NCI-H146 (cell line): ENCODE results near the gene PRSS57.
"Not testable (repeated sequence)": the region's sequence is repeated elsewhere in the genome, so short reads cannot be mapped to it uniquely, and the experiment has no call there.

Experiments
- DNase-seq: peaks from one replicate; lab custom pipeline; 2025; lab: John Stamatoyannopoulos, UW

The PRSS57 gene

DNA sequence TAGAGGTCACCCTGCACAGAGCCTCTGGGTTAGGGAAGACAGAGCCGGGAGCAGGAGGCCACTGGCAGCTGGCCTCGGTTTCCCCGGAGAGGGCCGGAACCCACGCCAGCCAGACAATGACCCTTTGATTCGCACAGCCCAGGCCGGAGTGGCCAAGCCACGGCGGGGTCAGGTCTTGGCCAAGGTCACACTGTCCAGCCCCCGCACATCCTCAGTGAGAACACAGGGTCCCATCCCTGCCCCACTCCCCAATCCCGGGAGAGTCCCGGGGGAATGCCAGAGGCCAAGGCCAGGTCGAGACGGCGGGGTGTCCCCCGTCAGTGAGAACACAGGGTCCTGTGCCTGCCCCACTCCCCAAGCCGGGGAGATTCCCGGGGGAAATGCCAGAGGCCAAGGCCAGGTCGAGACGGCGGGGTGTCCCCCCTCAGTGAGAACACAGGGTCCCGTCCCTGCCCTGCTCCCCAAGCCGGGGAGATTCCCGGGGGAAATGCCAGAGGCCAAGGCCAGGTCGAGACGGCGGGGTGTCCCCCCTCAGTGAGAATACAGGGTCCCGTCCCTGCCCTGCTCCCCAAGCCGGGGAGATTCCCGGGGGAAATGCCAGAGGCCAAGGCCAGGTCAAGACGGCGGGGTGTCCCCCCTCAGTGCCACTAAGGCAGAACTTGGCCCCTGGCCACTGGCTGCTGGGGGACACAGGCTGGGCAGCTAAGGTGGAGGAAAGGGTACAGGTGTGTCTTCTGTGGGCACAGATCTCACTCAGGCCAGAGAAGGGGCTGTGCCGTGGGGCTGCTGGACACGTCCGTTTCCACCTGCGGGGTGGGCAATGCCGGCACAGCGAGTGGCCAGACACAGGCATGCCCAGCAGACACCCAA is 20.7 kb downstream of the PRSS57 start:
- DNase-seq = no peak

DNA sequence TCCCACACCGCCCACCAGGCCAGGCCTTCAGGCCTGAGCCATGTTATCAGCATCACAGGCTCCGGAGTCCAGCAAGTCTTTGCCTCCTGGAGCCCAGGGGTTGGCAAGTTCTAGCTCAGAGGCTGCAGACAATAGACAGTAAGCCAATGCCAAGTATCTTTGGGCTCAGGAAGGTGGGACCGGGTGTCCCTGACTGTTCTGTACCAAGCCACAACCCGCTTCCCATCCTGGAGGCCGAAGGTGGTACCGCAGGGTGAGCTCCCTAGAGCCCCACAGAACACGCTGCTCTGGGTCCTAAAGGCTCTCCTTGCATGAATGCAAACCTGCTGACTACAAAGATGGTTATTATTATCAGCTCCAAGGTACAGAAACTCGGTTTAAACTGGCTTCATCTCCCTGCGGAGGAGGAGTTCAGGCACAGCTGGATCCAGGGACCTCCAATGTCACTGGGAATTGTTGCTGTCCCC is 24.6 kb downstream of the PRSS57 start:
- DNase-seq = no peak

DNA sequence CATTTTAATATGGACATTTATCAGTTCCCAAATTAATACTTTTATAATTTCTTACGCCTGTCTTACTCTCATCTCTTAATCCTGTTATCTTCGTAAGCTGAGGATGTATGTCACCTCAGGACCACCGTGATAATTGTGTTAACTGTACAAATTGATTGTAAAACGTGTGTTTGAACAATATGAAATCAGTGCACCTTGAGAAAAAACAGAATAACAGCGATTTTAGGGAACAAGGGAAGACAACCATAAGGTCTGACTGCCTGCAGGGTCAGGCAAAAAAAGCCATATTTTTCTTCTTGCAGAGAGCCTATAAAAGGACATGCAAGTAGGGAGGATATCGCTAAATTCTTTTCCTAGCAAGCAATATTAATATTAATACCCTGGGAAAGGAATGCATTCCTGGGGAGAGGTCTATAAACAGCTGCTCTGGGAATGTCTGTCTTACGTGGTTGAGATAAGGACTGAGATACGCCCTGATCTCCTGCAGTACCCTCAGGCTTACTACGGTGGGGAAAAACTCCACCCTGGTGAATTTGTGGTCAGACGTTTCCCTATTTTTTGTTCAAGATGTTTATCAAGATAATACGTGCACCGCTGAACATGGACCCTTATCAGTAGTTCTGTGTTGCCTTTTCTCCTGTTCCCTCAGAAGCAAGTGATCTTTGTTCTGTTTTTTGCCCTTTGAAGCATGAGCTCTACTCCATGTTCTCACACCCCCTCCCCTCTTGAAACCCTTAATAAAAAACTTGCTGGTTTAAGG is 26.4 kb downstream of the PRSS57 start:
- DNase-seq = not testable (repeated sequence)

- DNase-seq = not testable (repeated sequence)
These were observed 28.2 kb downstream of the PRSS57 start for GRCh38 chr19:666985-667573.

GRCh38 chr19:664913-665443 is 30.3 kb downstream of the PRSS57 start:
- peak; percentile 67 for DNase-seq

- DNase-seq = no peak
These were observed 31.6 kb downstream of the PRSS57 start for GRCh38 chr19:663682-664117.

GRCh38 chr19:662962-663681 is 32.1 kb downstream of the PRSS57 start, which contains the start of gene RNF126:
Gene RNF126 (minus strand): TSS chr19:663214. CDS start chr19:663121, 93 bp downstream.
- DNase-seq = peak; percentile 77

GRCh38 chr19:662207-662961 is 32.9 kb downstream of the PRSS57 start:
- DNase-seq = peak; percentile 32

- DNase-seq = no peak
These were observed 33.6 kb downstream of the PRSS57 start for GRCh38 chr19:661427-662196.

- DNase-seq = no peak
These were observed 34.3 kb downstream of the PRSS57 start for GRCh38 chr19:660793-661426.

DNA sequence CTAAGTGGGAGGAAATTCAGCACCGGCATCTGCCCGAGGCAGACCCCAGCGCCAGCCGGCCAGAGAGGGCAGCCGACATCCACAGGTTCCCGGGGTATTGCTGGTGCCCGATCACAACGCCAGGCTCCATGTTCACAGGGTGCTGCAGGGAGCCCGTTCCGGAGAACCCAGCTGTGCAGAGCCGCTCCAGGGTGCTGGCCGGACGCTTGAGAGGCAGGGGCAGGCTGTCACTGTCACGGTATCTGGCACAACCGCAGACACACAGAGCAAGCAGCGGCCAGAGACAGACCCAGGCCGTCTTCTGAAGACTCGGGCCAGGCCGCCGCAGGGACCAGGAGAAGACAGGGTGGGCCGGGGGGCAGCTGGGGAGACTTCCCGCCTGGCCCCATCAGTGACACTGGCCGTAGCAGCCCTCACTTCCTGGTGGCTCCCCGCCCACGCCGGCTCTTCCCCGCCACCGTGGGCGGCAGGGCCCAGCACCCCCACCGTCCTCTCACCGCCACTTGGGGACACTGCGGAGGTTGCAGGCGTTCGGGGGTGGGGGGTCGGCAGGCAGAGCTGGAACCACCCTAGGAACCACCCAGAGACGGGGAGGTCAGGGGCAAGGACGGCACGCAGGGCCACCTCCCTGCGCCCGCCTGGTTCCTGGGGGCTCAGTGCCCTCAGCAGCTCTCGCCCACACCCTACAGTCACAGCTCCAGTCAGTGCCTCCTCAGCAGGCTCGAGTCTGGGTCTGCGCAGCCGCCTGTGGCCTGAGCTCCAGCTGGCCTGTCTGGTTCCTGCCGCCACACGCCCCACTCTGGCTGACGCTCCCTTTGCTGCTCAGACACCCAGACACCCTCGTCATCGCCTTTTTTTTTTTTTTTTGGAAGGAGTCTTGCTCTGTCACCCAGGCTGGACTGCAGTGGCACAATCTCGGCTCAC is 36.1 kb downstream of the PRSS57 start:
- DNase-seq = no peak

GRCh38 chr19:658059-658839 is 37.0 kb downstream of the PRSS57 start:
- DNase-seq = no peak

DNA sequence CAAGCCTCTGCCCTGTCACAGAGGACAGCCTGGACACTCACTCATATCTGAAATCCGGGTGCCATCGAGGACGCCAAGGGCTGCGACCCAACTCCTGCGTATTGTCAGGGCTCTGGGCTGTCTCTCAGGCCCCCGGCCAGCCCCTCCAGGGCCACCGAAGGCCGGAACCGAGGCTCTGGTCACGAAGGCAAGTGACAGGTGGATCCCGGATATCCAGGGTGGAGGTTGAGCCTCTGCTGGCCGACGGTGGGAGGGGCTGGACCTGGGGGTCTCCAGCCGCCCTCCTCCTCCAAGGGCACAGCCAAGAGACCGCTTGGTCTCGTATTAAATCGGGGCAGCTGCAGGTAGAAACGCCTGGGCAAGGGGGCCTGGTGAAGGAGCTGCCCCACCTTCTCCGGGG is 37.6 kb downstream of the PRSS57 start:
- no peak for DNase-seq

DNA sequence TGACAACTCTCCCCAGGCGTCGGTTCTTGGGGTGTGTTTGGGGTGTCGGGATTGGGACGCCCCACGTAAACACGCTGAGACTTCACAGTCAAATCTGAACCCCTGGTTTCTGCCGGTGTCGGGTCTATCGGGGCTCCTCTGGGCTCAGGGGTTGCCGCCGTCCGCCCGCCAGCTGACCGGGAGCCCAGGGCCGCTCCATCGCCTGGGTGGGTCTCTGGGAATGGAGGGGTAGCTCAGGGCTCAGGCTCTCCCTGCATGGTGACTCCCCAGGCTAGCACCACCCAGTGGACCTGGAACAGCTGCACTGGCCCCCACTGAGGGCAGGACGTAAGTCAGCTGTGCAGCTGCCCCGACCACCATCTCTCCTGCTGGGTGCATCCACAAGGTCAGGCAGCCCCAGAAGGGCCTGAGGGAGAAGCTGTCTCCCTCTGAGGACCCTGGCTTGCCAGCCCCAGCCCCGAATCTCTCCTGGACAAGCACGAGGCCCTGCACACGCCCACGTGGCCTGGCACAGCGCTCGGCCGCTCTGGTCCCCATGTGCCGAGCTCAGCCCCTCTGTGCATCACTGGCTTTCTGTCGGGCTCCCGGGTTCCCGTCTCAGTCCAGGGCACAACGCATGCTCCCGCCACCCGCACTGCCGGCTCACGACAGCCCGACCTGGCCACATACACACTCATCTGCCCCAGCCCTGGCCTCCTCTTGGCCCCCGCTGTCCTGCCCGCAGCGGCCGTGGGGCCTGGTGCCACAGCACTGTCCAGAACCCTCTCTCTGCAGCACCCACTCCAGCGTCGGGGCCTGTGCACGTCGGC is 38.3 kb downstream of the PRSS57 start:
- no peak for DNase-seq

- DNase-seq = no peak
These were observed 39.6 kb downstream of the PRSS57 start for GRCh38 chr19:655691-656090.

- DNase-seq = no peak
These were observed 41.8 kb downstream of the PRSS57 start for GRCh38 chr19:653425-653824.
